SU-DHL-6 (cell line): Measurements from ENCODE around the gene SCYGR1.

Experiments used
- H2AFZ ChIP-seq: fragments of 200-600 bp; sonication (generic); 2 replicates; pipeline ENCODE4 v1.6.1; 2014; ENCODE audit warnings: low read depth, mild to moderate bottlenecking, moderate library complexity, mixed read lengths, antibody characterized with exemption, low read length; ENCODE audit not compliant: severe bottlenecking
- H3F3A ChIP-seq: fragments of 200-600 bp; shearing (Covaris generic); 2 replicates; pipeline ENCODE4 v1.6.0; 2016; ENCODE audit warnings: antibody characterized with exemption, mild to moderate bottlenecking; ENCODE audit not compliant: insufficient read depth
- H3K27ac ChIP-seq: fragments of 200-600 bp; sonication (generic); 2 replicates; pipeline ENCODE4 v1.5.1; 2016; ENCODE audit warnings: low read depth, mild to moderate bottlenecking, low read length, moderate library complexity, mixed read lengths
- H3K27me3 ChIP-seq: fragments of 200-600 bp; sonication (generic), shearing (Covaris generic); 2 replicates; pipeline ENCODE4 v1.6.0; 2014; ENCODE audit warnings: mild to moderate bottlenecking, low read length
- H3K36me3 ChIP-seq: fragments of 200-600 bp; sonication (generic); 2 replicates; pipeline ENCODE4 v1.6.1; 2014; ENCODE audit warnings: mild to moderate bottlenecking, low read length, mixed read lengths
- H3K4me2 ChIP-seq: fragments of 300-600, 200-600 bp; shearing (Covaris generic), sonication (generic); 2 replicates; pipeline ENCODE4 v1.6.0; 2014; ENCODE audit warnings: low read length, low read depth, mild to moderate bottlenecking; ENCODE audit not compliant: poor library complexity, severe bottlenecking
- H3K4me3 ChIP-seq: fragments of 200-600 bp; sonication (generic); 2 replicates; pipeline ENCODE4 v1.5.1; 2014; ENCODE audit warnings: antibody characterized with exemption, low read length, mild to moderate bottlenecking, mixed read lengths; ENCODE audit not compliant: insufficient read depth, poor library complexity, severe bottlenecking
- H3K79me2 ChIP-seq: fragments of 200-600 bp; sonication (generic); 2 replicates; pipeline ENCODE4 v1.6.1; 2014; ENCODE audit warnings: mild to moderate bottlenecking, low read length, moderate library complexity; ENCODE audit not compliant: insufficient read depth
- H3K9ac ChIP-seq: fragments of 200-600 bp; sonication (generic); 2 replicates; pipeline ENCODE4 v1.7.0; 2014; ENCODE audit warnings: mild to moderate bottlenecking, low read length
- H3K9me2 ChIP-seq: fragments of 200-600 bp; sonication (generic); replicated peaks from 2 replicates; pipeline ENCODE4 v1.6.1; 2014; ENCODE audit warnings: low read length; ENCODE audit not compliant: insufficient read depth
- H3K9me3 ChIP-seq: fragments of 200-600 bp; sonication (generic); 2 replicates; pipeline ENCODE4 v1.6.1; 2014; ENCODE audit warnings: low read length, mixed read lengths; ENCODE audit not compliant: insufficient read depth
- H4K20me1 ChIP-seq: fragments of 200-600 bp; sonication (generic); 2 replicates; pipeline ENCODE4 v1.6.1; 2014; ENCODE audit warnings: low read depth, mild to moderate bottlenecking, antibody characterized with exemption, low read length, moderate library complexity, mixed read lengths
- CTCF ChIP-seq: fragments of 200-600 bp; sonication (generic); IDR thresholded peaks from one replicate; pipeline ENCODE4 v1.5.1; 2017; ENCODE audit warnings: antibody characterized with exemption, mild to moderate bottlenecking, low read length, moderate library complexity; ENCODE audit not compliant: insufficient read depth, poor library complexity, severe bottlenecking
- EZH2phosphoT487 ChIP-seq: fragments of 200-600 bp; sonication (generic), shearing (Covaris generic); conservative IDR thresholded peaks from 2 replicates; pipeline ENCODE4 v1.6.1; 2018; ENCODE audit warnings: mild to moderate bottlenecking, antibody characterized with exemption, low read length, moderate library complexity, mixed read lengths

SCYGR1 gene

DNA sequence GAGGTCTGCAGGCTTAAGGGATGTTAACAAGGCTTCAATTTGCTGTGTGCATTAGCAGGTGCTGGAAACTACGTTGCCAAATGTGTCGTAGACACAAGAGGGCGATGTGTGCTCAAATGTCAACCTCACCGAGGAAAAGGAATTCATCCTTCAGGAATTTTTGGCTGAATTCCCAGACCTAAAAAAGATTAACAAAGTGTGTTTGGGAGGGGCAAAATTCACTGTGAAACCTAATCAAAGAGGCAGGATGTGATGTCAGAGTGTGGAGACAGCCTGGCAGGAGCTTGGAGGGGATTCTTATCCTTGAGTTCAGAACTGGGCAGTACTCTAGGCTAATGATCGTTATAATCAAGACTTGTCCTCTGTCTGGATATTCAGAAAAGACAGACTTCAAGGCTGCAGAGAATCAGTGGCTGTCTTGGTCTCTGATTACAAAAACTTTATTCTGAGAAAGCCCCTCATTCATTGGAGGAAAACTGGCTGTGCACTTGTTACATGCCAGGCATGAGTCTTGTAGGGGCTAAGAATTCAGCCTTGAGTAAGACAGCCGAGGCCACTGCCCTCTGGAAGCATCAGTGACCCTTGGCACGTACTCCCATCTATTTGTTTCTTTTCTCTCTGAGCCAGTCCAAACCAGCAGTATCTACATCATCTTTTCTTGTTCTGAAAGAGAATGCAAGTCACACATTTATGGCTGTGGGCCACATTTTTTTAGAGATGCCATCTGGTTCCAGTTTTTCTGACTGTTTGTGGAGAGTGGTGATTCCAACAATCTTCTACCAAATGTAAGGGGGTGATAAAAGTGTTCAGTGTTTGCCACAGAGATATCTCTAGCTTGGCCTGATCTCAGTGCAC is 18.7 kb upstream of the SCYGR1 start:
- H3K27ac ChIP-seq, result no peak overlapping the region
- H3K4me2 ChIP-seq, result no peak overlapping the region
- no peaks in the 10 kb centered on the region for H3F3A ChIP-seq
- TF ChIP-seq EZH2phosphoT487 (no peak), CTCF (peak; percentile 27)
- H3K4me3 ChIP-seq, result no peak overlapping the region
- no peaks in the 10 kb centered on the region for H4K20me1 ChIP-seq
- H2AFZ ChIP-seq, result no peak overlapping the region
- no peaks in the 10 kb centered on the region for H3K36me3 ChIP-seq
- H3K79me2 ChIP-seq, result no peaks in the 10 kb centered on the region
- no peaks in the 10 kb centered on the region for H3K27me3 ChIP-seq
- H3K9ac ChIP-seq, result no peak overlapping the region
- no peaks in the 10 kb centered on the region for H3K9me3 ChIP-seq
- no peaks in the 10 kb centered on the region for H3K9me2 ChIP-seq

DNA sequence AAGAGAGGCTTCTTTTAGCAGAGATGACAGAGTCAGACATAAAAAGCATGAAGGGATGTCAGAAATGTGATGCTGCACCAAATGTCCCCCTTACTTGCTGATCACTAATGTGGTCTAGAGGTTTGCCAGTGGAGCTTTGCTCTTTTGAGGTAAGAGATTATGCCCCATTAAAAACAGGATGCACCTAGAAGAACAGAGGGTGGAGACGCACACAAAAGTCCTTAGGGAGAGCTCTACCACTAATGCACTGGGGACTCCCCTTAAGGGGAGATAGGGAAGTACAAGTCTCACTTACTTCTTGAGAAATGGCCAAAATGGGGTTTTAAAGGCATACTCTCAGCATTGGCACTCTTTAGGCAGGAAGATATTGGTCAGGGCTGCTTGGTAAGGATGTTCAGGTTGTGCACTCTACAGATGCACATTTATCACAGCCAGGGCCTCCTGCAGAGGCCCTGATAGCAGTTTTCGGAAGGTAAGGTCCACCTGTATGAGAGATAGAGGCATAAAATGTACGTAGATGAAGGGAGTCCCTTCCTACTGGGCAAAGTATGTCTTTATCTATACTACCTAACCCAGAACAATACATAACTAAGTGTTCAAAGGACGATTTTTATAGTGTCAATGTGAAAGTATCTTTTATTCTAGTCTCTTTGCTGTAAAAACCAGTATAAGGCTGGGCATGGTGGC is 17.0 kb upstream of the SCYGR1 start:
- TF ChIP-seq CTCF (no peak), EZH2phosphoT487 (no peak)
- no peak overlapping the region for H2AFZ ChIP-seq
- H3K4me2 ChIP-seq, result no peak overlapping the region
- H3K36me3 ChIP-seq, result no peaks in the 10 kb centered on the region
- H3K79me2 ChIP-seq, result no peaks in the 10 kb centered on the region
- no peaks in the 10 kb centered on the region for H3K9me2 ChIP-seq
- no peaks in the 10 kb centered on the region for H3K9me3 ChIP-seq
- H3K27ac ChIP-seq, result no peak overlapping the region
- H3F3A ChIP-seq, result no peaks in the 10 kb centered on the region
- no peaks in the 10 kb centered on the region for H3K27me3 ChIP-seq
- H4K20me1 ChIP-seq, result no peaks in the 10 kb centered on the region
- H3K4me3 ChIP-seq, result no peak overlapping the region
- no peak overlapping the region for H3K9ac ChIP-seq

GRCh38 chr2:227402959-227403358 is 15.2 kb upstream of the SCYGR1 start:
- H3K4me2 ChIP-seq, result no peak overlapping the region
- no peaks in the 10 kb centered on the region for H4K20me1 ChIP-seq
- no peaks in the 10 kb centered on the region for H3K27me3 ChIP-seq
- no peak for TF ChIP-seq EZH2phosphoT487
- no peak for TF ChIP-seq CTCF
- no peak overlapping the region for H2AFZ ChIP-seq
- no peak overlapping the region for H3K27ac ChIP-seq
- no peaks in the 10 kb centered on the region for H3F3A ChIP-seq
- H3K9me3 ChIP-seq, result no peaks in the 10 kb centered on the region
- no peaks in the 10 kb centered on the region for H3K36me3 ChIP-seq
- H3K9me2 ChIP-seq, result no peaks in the 10 kb centered on the region
- no peak overlapping the region for H3K4me3 ChIP-seq
- H3K9ac ChIP-seq, result no peak overlapping the region
- no peaks in the 10 kb centered on the region for H3K79me2 ChIP-seq
